RPMI8226 (cell line): ENCODE data around the gene VAMP1.
A peak's percentile ranks its signal among the peaks of the same experiment; 100 is the strongest.

ENCODE experiments used
- DNase-seq: peaks from one replicate; pipeline ENCODE4 v3.0.0-alpha.2; 2015

Gene VAMP1

DNA sequence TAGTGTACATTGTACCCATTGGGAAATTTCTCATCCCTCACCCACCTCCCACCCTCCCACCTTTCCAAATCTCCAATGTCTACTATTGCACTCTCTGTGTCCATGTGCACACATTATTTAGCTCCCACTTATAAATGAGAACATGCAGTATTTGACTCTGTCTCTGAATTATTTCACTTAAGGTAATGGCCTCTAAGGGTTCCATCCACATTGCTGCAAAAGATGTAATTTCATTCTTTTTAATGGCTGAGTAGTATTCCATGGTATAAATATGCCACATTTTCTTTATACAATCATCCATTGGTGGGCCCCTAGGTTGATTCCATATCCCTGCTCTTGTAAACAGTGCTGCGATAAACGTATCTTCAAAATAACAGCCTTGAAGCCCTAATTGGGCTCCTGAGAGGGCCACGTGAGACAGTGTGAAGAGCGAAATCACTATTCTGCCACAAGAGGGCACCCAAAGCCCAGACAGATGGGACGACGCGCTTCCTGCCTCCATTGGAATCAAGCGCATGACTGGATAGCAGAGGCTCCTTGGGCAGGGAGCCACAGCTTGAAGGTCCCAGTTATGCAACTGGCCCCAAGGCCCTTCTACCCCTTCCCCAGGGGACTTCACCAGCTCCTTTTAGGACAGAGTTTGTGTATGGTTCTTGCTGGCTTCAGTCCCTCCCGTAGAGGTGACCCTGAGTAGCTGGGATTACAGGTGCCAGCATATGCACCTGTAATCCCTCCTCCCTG lies 47.0 kb downstream of the VAMP1 start:
- peak; percentile 89 for DNase-seq

DNA sequence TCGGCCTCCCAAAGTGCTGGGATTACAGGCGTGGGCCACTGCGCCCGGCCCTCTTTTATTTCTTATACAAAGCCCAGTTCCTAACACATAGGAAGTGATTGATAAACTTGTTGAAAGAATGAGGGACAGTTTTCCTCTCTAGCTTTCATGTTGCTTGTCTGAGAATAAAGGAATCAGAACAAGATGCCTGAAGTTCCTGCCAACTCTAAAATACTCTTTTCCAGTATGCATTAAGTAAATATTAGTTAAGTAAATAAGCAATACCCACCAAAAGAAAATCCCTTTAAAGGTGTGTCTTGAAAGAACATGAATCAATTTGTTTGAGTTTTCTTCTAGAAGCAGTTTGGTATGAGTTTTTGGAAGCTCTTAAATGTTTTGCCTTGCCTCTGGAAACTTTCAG lies 50.1 kb downstream of the VAMP1 start:
- DNase-seq, result no peak

DNA sequence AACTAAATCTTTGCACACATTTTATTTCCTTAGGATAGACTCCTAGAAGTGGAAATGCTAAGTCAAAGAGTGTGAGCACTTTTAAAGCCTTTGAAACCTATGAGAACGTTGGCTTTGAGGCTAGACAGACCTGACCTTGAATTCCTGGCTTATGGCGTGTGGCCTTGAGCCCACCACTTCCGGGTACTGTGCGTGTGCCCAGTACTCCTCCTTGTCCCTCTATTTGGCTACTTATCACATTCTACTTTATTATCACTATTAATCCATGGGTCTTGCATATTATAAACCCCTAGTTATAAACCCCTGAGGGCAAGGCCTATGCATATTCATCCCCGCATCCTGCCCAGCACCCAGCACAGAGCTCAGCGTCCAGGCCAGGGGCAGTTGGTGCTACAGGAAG lies 51.7 kb downstream of the VAMP1 start:
- DNase-seq, result no peak

DNA sequence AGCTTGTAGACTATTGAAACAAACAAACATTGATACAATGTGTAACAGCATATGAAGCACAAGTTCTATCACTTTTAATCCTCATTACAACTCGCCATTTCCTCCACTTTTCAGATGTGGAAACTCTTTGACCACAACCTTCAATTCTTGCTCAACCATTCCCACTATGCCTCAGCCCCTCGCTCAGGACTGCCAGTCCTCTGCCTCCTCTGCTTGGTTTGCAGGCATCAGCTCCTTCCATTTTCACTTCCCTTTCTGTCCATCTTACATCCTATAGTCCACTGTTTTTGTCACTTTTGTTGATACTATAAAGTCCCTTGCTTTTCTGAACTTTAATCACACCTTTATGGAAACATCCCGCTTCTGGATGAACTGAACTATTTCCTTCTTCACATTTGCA lies 53.9 kb downstream of the VAMP1 start:
- DNase-seq, result peak; percentile 63
